Measurements from ENCODE around the gene OVCA2. TPM values are rescaled to one million over a fixed set of nuclear protein-coding genes. Genes with fewer than 3 reads are reported as not detected.

The OVCA2 gene
- total and polyA plus RNA-seq, 2 donors from 2014 or later = 22.9 to 63.6 TPM

DNA sequence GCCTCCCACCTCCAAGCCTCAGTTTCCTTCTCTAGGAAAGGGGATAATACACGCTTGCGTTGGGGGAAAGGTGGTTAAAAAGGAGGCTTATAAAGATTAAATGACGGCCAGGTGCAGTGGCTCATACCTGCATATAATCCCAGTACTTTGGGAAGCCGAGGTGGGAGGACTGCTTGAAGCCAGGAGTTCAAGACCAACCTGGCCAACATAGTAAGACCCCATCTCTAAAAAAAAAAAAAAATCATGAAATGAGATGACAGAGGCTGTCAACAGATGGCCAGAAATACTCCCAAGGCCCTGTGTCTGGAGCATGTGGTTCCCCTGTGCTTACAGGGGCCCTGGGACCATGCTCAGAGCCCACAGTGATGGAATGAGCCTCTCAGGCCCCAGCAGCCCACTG is 47.1 kb upstream of the OVCA2 start:
- no peak overlapping the region for H3K9ac ChIP-seq (ENCODE audit: low read length in 3 of 3)
- H3K36me3 ChIP-seq (ENCODE audit: control insufficient read depth in 2 of 3, insufficient read depth in 3 of 3, low read length in 3 of 3) = no peaks in the 10 kb centered on the region
- TF ChIP-seq, protein P1, sequence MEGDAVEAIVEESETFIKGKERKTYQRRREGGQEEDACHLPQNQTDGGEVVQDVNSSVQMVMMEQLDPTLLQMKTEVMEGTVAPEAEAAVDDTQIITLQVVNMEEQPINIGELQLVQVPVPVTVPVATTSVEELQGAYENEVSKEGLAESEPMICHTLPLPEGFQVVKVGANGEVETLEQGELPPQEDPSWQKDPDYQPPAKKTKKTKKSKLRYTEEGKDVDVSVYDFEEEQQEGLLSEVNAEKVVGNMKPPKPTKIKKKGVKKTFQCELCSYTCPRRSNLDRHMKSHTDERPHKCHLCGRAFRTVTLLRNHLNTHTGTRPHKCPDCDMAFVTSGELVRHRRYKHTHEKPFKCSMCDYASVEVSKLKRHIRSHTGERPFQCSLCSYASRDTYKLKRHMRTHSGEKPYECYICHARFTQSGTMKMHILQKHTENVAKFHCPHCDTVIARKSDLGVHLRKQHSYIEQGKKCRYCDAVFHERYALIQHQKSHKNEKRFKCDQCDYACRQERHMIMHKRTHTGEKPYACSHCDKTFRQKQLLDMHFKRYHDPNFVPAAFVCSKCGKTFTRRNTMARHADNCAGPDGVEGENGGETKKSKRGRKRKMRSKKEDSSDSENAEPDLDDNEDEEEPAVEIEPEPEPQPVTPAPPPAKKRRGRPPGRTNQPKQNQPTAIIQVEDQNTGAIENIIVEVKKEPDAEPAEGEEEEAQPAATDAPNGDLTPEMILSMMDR (IDR thresholded peaks at IDR 0.05; ENCODE audit: borderline replicate concordance, extremely low read depth, insufficient read depth) = no peak
- FAIRE-seq = no peak
- peaks cover 0 to 24% (median 16%) of the 10 kb centered on the region in 3 donors for H3K4me1 ChIP-seq (ENCODE audit: control insufficient read depth in 2 of 3, insufficient read depth in 2 of 3, low read depth in 1 of 3, low read length in 3 of 3)
- intact Hi-C loops (cut with DNase I) = no loop called here
- no peak overlapping the region for H3K4me3 ChIP-seq (ENCODE audit: low read length in 3 of 3)
- no peak overlapping the region for H3K27ac ChIP-seq (ENCODE audit: low read depth in 2 of 2, low read length in 2 of 2)
- no peak for DNase-seq
- H3K9me3 ChIP-seq (ENCODE audit: control insufficient read depth in 2 of 3, insufficient read depth in 1 of 3, low read length in 3 of 3) = no peaks in the 10 kb centered on the region
- H3K27me3 ChIP-seq (ENCODE audit: control insufficient read depth, insufficient read depth, low read length) = no peaks in the 10 kb centered on the region

DNA sequence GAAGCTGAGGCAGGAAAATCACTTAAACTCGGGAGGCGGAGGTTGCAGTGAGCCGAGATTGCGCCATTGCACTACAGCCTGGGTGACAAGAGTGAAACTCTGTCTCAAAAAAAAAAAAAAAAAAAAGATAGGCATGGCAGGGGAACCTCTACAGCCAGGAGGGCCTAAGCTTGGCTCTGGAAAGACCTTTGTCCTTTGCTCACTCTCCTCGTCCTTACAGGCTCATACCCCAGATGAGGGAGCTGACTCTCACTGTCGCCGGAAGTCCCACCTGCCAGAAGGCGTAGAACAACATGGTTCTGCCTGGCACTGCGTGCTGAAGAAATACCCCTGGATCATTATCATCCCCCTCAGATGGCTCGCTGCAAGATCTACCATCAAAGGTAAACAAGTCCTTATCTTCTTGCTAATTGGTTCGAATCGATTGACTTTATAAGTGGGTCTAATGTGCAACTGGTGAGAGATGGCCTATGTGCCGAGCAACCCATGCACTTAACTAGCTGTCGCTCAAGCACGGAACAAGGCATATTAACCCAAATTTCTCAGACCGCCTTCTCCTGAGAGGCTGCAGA is 46.4 kb upstream of the OVCA2 start:
- no peaks in the 10 kb centered on the region for H3K9me3 ChIP-seq (ENCODE audit: control insufficient read depth in 2 of 3, insufficient read depth in 1 of 3, low read length in 3 of 3)
- H3K36me3 ChIP-seq (ENCODE audit: control insufficient read depth in 2 of 3, insufficient read depth in 3 of 3, low read length in 3 of 3) = no peaks in the 10 kb centered on the region
- H3K4me1 ChIP-seq (ENCODE audit: control insufficient read depth in 2 of 3, insufficient read depth in 2 of 3, low read depth in 1 of 3, low read length in 3 of 3) = peaks cover 0 to 30% (median 16%) of the 10 kb centered on the region in 3 donors
- no peaks in the 10 kb centered on the region for H3K27me3 ChIP-seq (ENCODE audit: control insufficient read depth, insufficient read depth, low read length)
- DNase-seq (no peak), FAIRE-seq (no peak)
- peak overlapping the region in 1 of 3 donors; percentile 59 for H3K4me3 ChIP-seq (ENCODE audit: low read length in 3 of 3)
- intact Hi-C loops (cut with DNase I) = no loop called here
- peak overlapping the region in 1 of 3 donors; percentile 21 for H3K9ac ChIP-seq (ENCODE audit: low read length in 3 of 3)
- no peak overlapping the region for H3K27ac ChIP-seq (ENCODE audit: low read depth in 2 of 2, low read length in 2 of 2)
- TF ChIP-seq, protein P1 (IDR thresholded peaks at IDR 0.05; ENCODE audit: borderline replicate concordance, extremely low read depth, insufficient read depth) = no peak

DNA sequence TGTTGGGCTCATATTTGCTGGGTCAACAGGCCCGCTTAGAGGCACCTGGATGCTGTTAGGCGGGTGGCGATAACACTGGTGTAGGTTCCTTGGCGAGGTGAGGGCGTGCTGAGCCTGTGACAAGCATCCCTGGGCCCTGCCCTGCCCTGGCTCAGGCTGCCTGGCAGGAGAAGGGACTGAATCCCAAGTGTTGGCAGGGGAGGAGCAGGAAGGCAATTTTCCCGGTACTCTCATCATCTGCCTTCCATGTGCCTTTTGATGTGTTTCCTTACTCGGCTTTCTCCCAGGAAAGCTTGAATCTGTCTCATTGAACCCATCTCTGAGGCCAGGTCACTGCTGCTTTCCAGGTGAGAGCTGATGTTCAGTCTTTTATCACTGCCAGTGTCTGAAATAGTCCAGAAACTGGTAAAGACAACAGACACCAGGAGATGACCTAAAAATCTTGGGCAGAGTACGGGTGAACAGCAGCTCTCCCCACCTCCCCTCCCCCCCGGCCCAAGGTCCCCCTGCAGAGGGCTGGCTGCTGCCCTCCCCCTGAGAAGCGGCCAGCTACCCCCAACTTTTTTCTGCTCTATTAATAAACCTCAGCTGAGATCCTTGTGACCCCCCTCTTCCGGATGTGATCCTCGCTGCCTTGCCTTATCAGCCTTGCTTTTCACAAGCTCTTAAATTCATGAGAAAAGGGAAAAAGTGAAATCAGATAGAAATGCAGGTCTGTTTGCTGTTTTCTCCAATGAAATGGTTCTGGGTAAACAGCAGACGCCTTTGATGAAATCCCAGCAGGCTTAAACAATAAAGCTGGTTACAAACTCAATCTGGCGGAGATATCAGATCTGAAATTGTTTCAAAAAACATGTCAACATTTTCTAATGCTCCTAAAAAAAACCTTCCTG is 45.7 kb upstream of the OVCA2 start:
- FAIRE-seq = no peak
- peak overlapping the region in 1 of 3 donors; percentile 21 for H3K9ac ChIP-seq (ENCODE audit: low read length in 3 of 3)
- TF ChIP-seq, protein P1 (IDR thresholded peaks at IDR 0.05; ENCODE audit: borderline replicate concordance, extremely low read depth, insufficient read depth) = no peak
- intact Hi-C loops (cut with DNase I) = no loop called here
- H3K36me3 ChIP-seq (ENCODE audit: control insufficient read depth in 2 of 3, insufficient read depth in 3 of 3, low read length in 3 of 3) = no peaks in the 10 kb centered on the region
- no peaks in the 10 kb centered on the region for H3K27me3 ChIP-seq (ENCODE audit: control insufficient read depth, insufficient read depth, low read length)
- peaks cover 0 to 30% (median 16%) of the 10 kb centered on the region in 3 donors for H3K4me1 ChIP-seq (ENCODE audit: control insufficient read depth in 2 of 3, insufficient read depth in 2 of 3, low read depth in 1 of 3, low read length in 3 of 3)
- DNase-seq = no peak
- no peaks in the 10 kb centered on the region for H3K9me3 ChIP-seq (ENCODE audit: control insufficient read depth in 2 of 3, insufficient read depth in 1 of 3, low read length in 3 of 3)
- H3K4me3 ChIP-seq (ENCODE audit: low read length in 3 of 3) = peak overlapping the region in 1 of 3 donors; percentile 59
- H3K27ac ChIP-seq (ENCODE audit: low read depth in 2 of 2, low read length in 2 of 2) = peak overlapping the region in 1 of 2 donors; percentile 25
